Measurements from ENCODE around the gene ABCA2. TPM values are rescaled to one million over a fixed set of nuclear protein-coding genes. Genes with fewer than 3 reads are reported as not detected.

The ABCA2 gene
- total RNA-seq, 1 experiment from 2014 or later, result 114 TPM

GRCh38 chr9:136972743-136973142 is 55.3 kb downstream of the ABCA2 start:
- Histone ChIP-seq H3K27me3 (ENCODE audit: insufficient read depth, low read length) (no peaks in the 10 kb centered on the region), H3K27ac (ENCODE audit: low read depth, low read length) (no peak overlapping the region), H3K9ac (ENCODE audit: low read length) (no peak overlapping the region), H3K9me3 (ENCODE audit: control insufficient read depth in 1 of 2, insufficient read depth in 1 of 2, low read depth in 1 of 2, low read length in 2 of 2) (no peaks in the 10 kb centered on the region), H3K4me2 (ENCODE audit: low read length) (no peak overlapping the region), H4K20me1 (ENCODE audit: insufficient read depth) (no peaks in the 10 kb centered on the region), H3K4me1 (ENCODE audit: control insufficient read depth in 1 of 2, insufficient read depth in 2 of 2, low read length in 2 of 2) (peaks cover 2 to 22% of the 10 kb centered on the region in 2 experiments; a peak in 3 of 4 replicates), H3K79me2 (ENCODE audit: insufficient read depth, low read length) (no peaks in the 10 kb centered on the region), H3K36me3 (ENCODE audit: control insufficient read depth in 1 of 2, insufficient read depth in 2 of 2, low read length in 2 of 2) (no peaks in the 10 kb centered on the region), H3K4me3 (replicated peaks in 1 of 2; ENCODE audit: low read depth in 1 of 2, low read length in 2 of 2) (no peak overlapping the region), H2AFZ (ENCODE audit: low read depth, low read length, poor library complexity, severe bottlenecking) (no peak overlapping the region), H3K9me2 (ENCODE audit: insufficient read depth) (no peaks in the 10 kb centered on the region)
- ChIA-PET RAD21 (ENCODE audit: low non-redundant PET in 1 of 2, low total read pairs in 2 of 2, uncharacterized antibody in 2 of 2, unreplicated experiment in 2 of 2) (no interaction called here), POLR2A (no interaction called here), CTCF (no interaction called here)
- intact Hi-C loops (cut with micrococcal nuclease), result no loop called here
- no peak for DNase-seq (ENCODE audit: low read depth, low spot score)
- TF ChIP-seq MAX (IDR thresholded peaks at IDR 0.05), result no peak
- no peak for TF ChIP-seq ZNF274 (IDR thresholded peaks at IDR 0.05; ENCODE audit: low read depth, low read length)
- TF ChIP-seq CEBPB (IDR thresholded peaks at IDR 0.05; ENCODE audit: low read depth), result no peak
- no peak for TF ChIP-seq RAD21 (IDR thresholded peaks at IDR 0.05; ENCODE audit: low read depth)
- TF ChIP-seq POLR2AphosphoS5 (IDR thresholded peaks at IDR 0.05; ENCODE audit: low read depth, low read length), result no peak
- TF ChIP-seq TCF7L2 (IDR thresholded peaks at IDR 0.05; ENCODE audit: borderline replicate concordance, extremely low read depth, insufficient read depth, insufficient read length), result no peak
- TF ChIP-seq YY1 (IDR thresholded peaks at IDR 0.05; ENCODE audit: extremely low read depth, insufficient replicate concordance, low read depth, low read length), result no peak
- TF ChIP-seq FOSL1 (IDR thresholded peaks at IDR 0.05; ENCODE audit: low read depth), result no peak
- no peak for TF ChIP-seq JUND (IDR thresholded peaks at IDR 0.05)
- TF ChIP-seq EGR1 (IDR thresholded peaks at IDR 0.05; ENCODE audit: low read depth), result no peak
- TF ChIP-seq ELF1 (IDR thresholded peaks at IDR 0.05; ENCODE audit: borderline replicate concordance, low read depth), result no peak
- no peak for TF ChIP-seq CTCF (IDR thresholded peaks at IDR 0.05 in 2 of 3, conservative IDR thresholded peaks at IDR 0.05 in 1 of 3; ENCODE audit: borderline replicate concordance in 1 of 3, insufficient read depth in 1 of 3, low read depth in 2 of 3, low read length in 2 of 3)
- TF ChIP-seq CBX3 (IDR thresholded peaks at IDR 0.05; ENCODE audit: low read depth), result no peak
- TF ChIP-seq SP1 (IDR thresholded peaks at IDR 0.05; ENCODE audit: low read depth), result no peak
- no peak for TF ChIP-seq ZFX (IDR thresholded peaks at IDR 0.05)
- TF ChIP-seq SRF (IDR thresholded peaks at IDR 0.05; ENCODE audit: low read depth), result no peak
- no peak for TF ChIP-seq EZH2phosphoT487 (IDR thresholded peaks at IDR 0.05; ENCODE audit: borderline replicate concordance)
- no peak for TF ChIP-seq POLR2A (IDR thresholded peaks at IDR 0.05; ENCODE audit: borderline replicate concordance, extremely low read depth, insufficient read depth, insufficient read length)
- no TSS peak for BruUV-seq (replicated peaks)
- ATAC-seq, result no peak

Data from HCT116 (cell line).